Measurements from ENCODE around the gene NUP93. TPM values are rescaled to one million over a fixed set of nuclear protein-coding genes. Genes with fewer than 3 reads are reported as not detected.

NUP93 gene
- total and polyA plus RNA-seq, 2 donors (not counting 3 experiments of a cell fraction or from before 2014, with no cell fraction given) = 62.3 to 124 TPM

DNA sequence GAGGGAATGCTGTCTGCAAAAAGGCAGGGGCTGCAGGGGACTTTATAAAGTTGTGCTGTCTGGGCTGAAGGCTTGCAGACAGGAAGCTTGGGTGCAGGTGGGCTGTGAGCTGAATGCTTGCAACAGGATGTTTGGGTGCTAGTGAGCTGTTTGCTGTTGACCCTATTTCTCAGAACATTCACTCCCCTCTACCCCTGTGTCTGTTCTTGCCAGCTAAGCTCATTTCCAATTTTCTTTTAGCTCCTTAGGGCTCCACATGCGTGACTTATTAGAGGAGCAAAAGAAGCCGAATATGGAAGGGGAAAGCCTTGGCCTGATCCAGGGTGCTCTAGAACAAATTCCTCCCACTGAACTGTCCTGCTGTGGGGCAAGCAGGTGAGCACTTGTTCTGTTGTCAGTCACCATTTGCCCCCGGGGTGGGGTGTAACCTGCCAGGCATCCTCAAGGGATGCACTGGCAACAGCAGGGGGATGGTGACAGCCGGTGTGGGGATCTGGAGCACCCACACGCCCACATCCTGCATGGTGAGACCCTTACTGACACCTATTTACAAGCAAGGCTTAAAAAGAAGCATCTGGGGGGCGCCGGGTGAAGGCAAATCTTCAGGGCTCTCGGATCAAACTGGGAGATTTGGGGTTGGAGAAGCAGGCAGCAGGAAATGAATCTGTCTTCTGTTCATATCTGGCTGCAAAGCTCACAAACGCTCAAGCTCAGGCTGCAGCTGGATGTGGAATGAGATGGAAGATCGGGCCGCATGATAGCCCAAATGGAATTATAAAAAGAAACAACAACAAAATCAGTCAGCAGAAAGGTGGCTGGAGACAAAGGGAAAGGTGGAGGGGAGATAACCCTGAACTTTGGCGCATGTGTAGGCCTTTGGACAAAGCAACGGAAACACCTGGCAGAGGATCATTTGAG lies 21.1 kb upstream of the NUP93 start:
- Histone ChIP-seq H3K4me2 (ENCODE audit: insufficient read depth, low read length) (no peak overlapping the region), H2AFZ (ENCODE audit: low read depth, low read length) (no peak overlapping the region), H3K36me3 (ENCODE audit: control insufficient read depth in 2 of 2, extremely low read depth in 1 of 2, insufficient read depth in 2 of 2, low read length in 2 of 2) (no peaks in the 10 kb centered on the region), H3K4me1 (ENCODE audit: control insufficient read depth, extremely low read depth, insufficient read depth, low read length) (no peaks in the 10 kb centered on the region), H4K20me1 (replicated peaks; ENCODE audit: control insufficient read depth, extremely low read depth, insufficient read depth, low read length) (no peaks in the 10 kb centered on the region), H3K27me3 (ENCODE audit: control insufficient read depth in 2 of 2, insufficient read depth in 2 of 2, low read length in 2 of 2) (no peaks in the 10 kb centered on the region), H3K4me3 (replicated peaks in 1 of 3; ENCODE audit: insufficient read depth in 1 of 3, low read depth in 1 of 3, low read length in 3 of 3) (no peak overlapping the region), H3K9ac (replicated peaks; ENCODE audit: extremely low read depth, insufficient read depth, low read length) (no peak overlapping the region), H3K9me1 (replicated peaks; ENCODE audit: control insufficient read depth, extremely low read depth, insufficient read depth, low read length) (no peaks in the 10 kb centered on the region), H3K9me3 (replicated peaks; ENCODE audit: control insufficient read depth, insufficient read depth, low read length) (no peaks in the 10 kb centered on the region), H3K27ac (ENCODE audit: insufficient read depth, low read depth, low read length) (no peak overlapping the region), H3K79me2 (ENCODE audit: control insufficient read depth, insufficient read depth, low read length) (no peaks in the 10 kb centered on the region)
- FAIRE-seq = no peak
- dilution Hi-C loops (cut with MboI; ENCODE audit: extremely low pct_ligation_motif_present, low sequenced_read_pairs) (no loop called here), intact Hi-C loops (cut with micrococcal nuclease) (loop anchor here (10.0 kb wide), 2 partner anchors 234 to 394 kb away; no protein-coding TSS in a partner anchor)
- no TSS peak for BruUV-seq (replicated peaks)
- TF ChIP-seq POLR2AphosphoS5 (IDR thresholded peaks at IDR 0.05; ENCODE audit: insufficient read depth, low read depth, low read length) (no peak), GATA2 (IDR thresholded peaks at IDR 0.05; ENCODE audit: insufficient read depth, insufficient read length, low read depth, low read length) (no peak), POLR2A (IDR thresholded peaks at IDR 0.05; ENCODE audit: low read depth, low read length) (no peak), FOS (IDR thresholded peaks at IDR 0.05; ENCODE audit: borderline replicate concordance, insufficient read depth, low read length) (no peak), EZH2 (IDR thresholded peaks at IDR 0.05; ENCODE audit: borderline replicate concordance, low read depth, low read length, severe bottlenecking) (no peak), MAX (IDR thresholded peaks at IDR 0.05; ENCODE audit: insufficient read depth, insufficient read length) (no peak), JUN (IDR thresholded peaks at IDR 0.05; ENCODE audit: borderline replicate concordance, insufficient read depth, insufficient read length, low read depth) (no peak), MYC (IDR thresholded peaks at IDR 0.05; ENCODE audit: low read depth, low read length) (no peak), CTCF (IDR thresholded peaks at IDR 0.05; ENCODE audit: extremely low read depth in 1 of 2, insufficient read depth in 1 of 2, low read depth in 1 of 2, low read length in 2 of 2) (no peak)
- ChIA-PET POLR2A (no interaction called here), CTCF (interaction anchor here (0.6 to 2.6 kb wide), 4 partner anchors 35 to 1732 kb away, joined by 3 to 8 read pairs (median 4); no protein-coding TSS in a partner anchor)
- DNase-seq (ENCODE audit: low read depth, low spot score) = no peak
